HepG2 (cell line): Measurements from ENCODE around the gene VSIG10L. TPM values are rescaled to one million over a fixed set of nuclear protein-coding genes. Genes with fewer than 3 reads are reported as not detected.
A peak's percentile ranks its signal among the peaks of the same experiment; 100 is the strongest.

Experiments
- ARID4A ChIP-seq: sonication (generic); formaldehyde crosslinking; IDR thresholded peaks from 2 replicates; pipeline ENCODE4 v1.5.0; 2020; ENCODE audit warnings: mild to moderate bottlenecking, missing genetic modification reagents, borderline replicate concordance
- ATF1 ChIP-seq: IDR thresholded peaks from 2 replicates; pipeline ENCODE4 v1.6.1; 2016; ENCODE audit warnings: mild to moderate bottlenecking, control low read depth
- ATF3 ChIP-seq: sonication (generic); formaldehyde crosslinking; IDR thresholded peaks from 2 replicates; pipeline ENCODE4 v1.4.0; 2020; ENCODE audit warnings: missing genetic modification reagents
- DMAP1 ChIP-seq: IDR thresholded peaks from 2 replicates; pipeline ENCODE4 v1.6.1; 2016
- GFI1 ChIP-seq: sonication (generic); formaldehyde crosslinking; IDR thresholded peaks from 2 replicates; pipeline ENCODE4 v1.5.0; 2020; ENCODE audit warnings: missing genetic modification reagents, mild to moderate bottlenecking, borderline replicate concordance
- HMGA1 ChIP-seq: sonication (generic); formaldehyde crosslinking; conservative IDR thresholded peaks from 2 replicates; pipeline ENCODE4 v1.4.0; 2020; ENCODE audit warnings: missing genetic modification reagents
- KAT7 ChIP-seq: IDR thresholded peaks from 2 replicates; pipeline ENCODE4 v1.6.1; 2018; ENCODE audit warnings: borderline replicate concordance, missing compliant biosample characterization
- KDM1A ChIP-seq: IDR thresholded peaks from 2 replicates; pipeline ENCODE4 v1.6.1; 2016; ENCODE audit warnings: missing compliant biosample characterization
- MEIS1 ChIP-seq: sonication (generic); formaldehyde crosslinking; IDR thresholded peaks from 2 replicates; pipeline ENCODE4 v1.9.0; 2021; ENCODE audit warnings: mild to moderate bottlenecking, missing genetic modification reagents, moderate library complexity, borderline replicate concordance
- NPAS2 ChIP-seq: sonication (generic); formaldehyde crosslinking; IDR thresholded peaks from 2 replicates; pipeline ENCODE4 v1.8.0; 2022; ENCODE audit warnings: mild to moderate bottlenecking, missing genetic modification reagents, borderline replicate concordance
- SALL1 ChIP-seq: sonication (generic); formaldehyde crosslinking; IDR thresholded peaks from 2 replicates; pipeline ENCODE4 v1.8.0; 2022; ENCODE audit warnings: mild to moderate bottlenecking, missing genetic modification reagents
- THRA ChIP-seq: sonication (generic); formaldehyde crosslinking; IDR thresholded peaks from 2 replicates; pipeline ENCODE4 v1.4.0; 2020; ENCODE audit warnings: missing genetic modification reagents, borderline replicate concordance
- ZNF343 ChIP-seq: sonication (generic); formaldehyde crosslinking; IDR thresholded peaks from 2 replicates; pipeline ENCODE4 v1.4.0; 2020; ENCODE audit warnings: mild to moderate bottlenecking, missing genetic modification reagents
- ZNF407 ChIP-seq: sonication (generic); formaldehyde crosslinking; IDR thresholded peaks from one replicate; pipeline ENCODE4 v1.5.1; 2020; ENCODE audit warnings: mild to moderate bottlenecking, missing genetic modification reagents; ENCODE audit errors: not compliant biosample characterization
- polyA plus RNA-seq, 8 experiments: library from polyadenylated mRNA; depleted of rRNA in 3 of 8; stranded (reverse) in 7 of 8; unstranded in 1 of 8; fragments of >200 nt; fragmentation: Illumina TruSeq in 4 of 8; extraction: Trizol in 4 of 8; gene quantifications; 2 replicates each; pipeline versions ENCODE4 v1.2.1 to v1.2.3, GENCODE V29; 2011 to 2016; ENCODE audit warnings: low read depth in 4 of 8, missing spikeins in 1 of 8, mixed read lengths in 1 of 8; ENCODE audit not compliant: insufficient read depth in 1 of 8
- total RNA-seq, 5 experiments: library from RNA; depleted of rRNA; stranded (reverse); fragments of >200 nt; fragmentation: Illumina TruSeq; extraction: Trizol; gene quantifications; 2 replicates each; pipeline ENCODE4 v1.2.3, GENCODE V29; 2016; ENCODE audit warnings: low read depth in 1 of 5

VSIG10L gene
- total and polyA plus RNA-seq, 2 of the 13 experiments (the other 11 are each of a cell fraction or from before 2014, with no cell fraction given), result 2.7 to 8.5 TPM

- TF ChIP-seq GFI1 (CRISPR knock-in tag) (0 out of 2 replicates have a peak, but pooled peaks have one; percentile 66), THRA (CRISPR knock-in tag) (no peak; the same call in 1 of the 2 replicates), ZNF407 (no peak), DMAP1 (CRISPR knock-in tag) (peak; percentile 80; the same call in 1 of the 2 replicates), ATF3 (CRISPR knock-in tag) (0 out of 2 replicates have a peak, but pooled peaks have one; percentile 45), ARID4A (CRISPR knock-in tag) (peak; percentile 29; the same call in 1 of the 2 replicates), ATF1 (CRISPR knock-in tag) (no peak), KDM1A (no peak), KAT7 (CRISPR knock-in tag) (peak; percentile 35; the same call in 1 of the 2 replicates), NPAS2 (CRISPR knock-in tag) (no peak), SALL1 (CRISPR knock-in tag) (peak; percentile 67), ZNF343 (peak; percentile 95), MEIS1 (CRISPR knock-in tag) (no peak; the same call in 1 of the 2 replicates), HMGA1 (CRISPR knock-in tag) (no peak)
Measured at GRCh38 chr19:51365211-51365964, 23.4 kb upstream of the VSIG10L start (continued).
